PC-3 (cell line): Measurements from ENCODE around the gene PGAM1. TPM values are rescaled to one million over a fixed set of nuclear protein-coding genes. Genes with fewer than 3 reads are reported as not detected.
A peak's percentile ranks its signal among the peaks of the same experiment; 100 is the strongest.

Experiments
- ATAC-seq: fragments of 200-7000 bp; cut with Tn5 transposase; 2 replicates; pipeline ENCODE4 v1.9.1; 2020; ENCODE audit warnings: mild to moderate bottlenecking, moderate library complexity
- BruUV-seq: library from RNA; stranded (reverse); fragments of 400-500 nt; replicated peaks from 2 replicates; lab custom pipeline; 2021; lab: Mats Ljungman, UMichigan
- CTCF ChIA-PET: fragments of 300-600 bp; sonication (Branson Sonifier 250); formaldehyde crosslinking; loops from one replicate; lab custom pipeline; 2022; ENCODE audit warnings: antibody characterized with exemption; lab: Charles Lee
- POLR2A ChIA-PET: fragments of 300-600 bp; sonication (Branson Sonifier 250); formaldehyde crosslinking; loops from one replicate; lab custom pipeline; 2022; ENCODE audit warnings: antibody characterized with exemption; ENCODE audit not compliant: unreplicated experiment; lab: Charles Lee
- DNase-seq: peaks from one replicate; pipeline ENCODE4 v3.0.0-alpha.2; 2015
- H2AFZ ChIP-seq: fragments of 300-600 bp; sonication (generic); 2 replicates; pipeline ENCODE4 v1.6.0; 2016; ENCODE audit warnings: antibody characterized with exemption, low read length
- H3F3A ChIP-seq: fragments of 300-600 bp; sonication (generic); one replicate; pipeline ENCODE4 v1.6.0; 2017; ENCODE audit warnings: antibody characterized with exemption, low read length, control low read depth, mild to moderate bottlenecking; ENCODE audit not compliant: unreplicated experiment
- H3K27ac ChIP-seq: fragments of 300-600 bp; sonication (generic); 2 replicates; pipeline ENCODE4 v1.5.1; 2016; ENCODE audit warnings: mild to moderate bottlenecking, low read length
- H3K27me3 ChIP-seq: fragments of 300-600 bp; sonication (generic); 2 replicates; pipeline ENCODE4 v1.6.1; 2016; ENCODE audit warnings: low read length, mixed read lengths
- H3K36me3 ChIP-seq: fragments of 300-600 bp; sonication (generic); 2 replicates; pipeline ENCODE4 v1.6.1; 2016; ENCODE audit warnings: low read depth, mixed run types, low read length, mixed read lengths
- H3K4me1 ChIP-seq: fragments of 300-600 bp; sonication (generic); 2 replicates; pipeline ENCODE4 v1.5.1; 2016; ENCODE audit warnings: low read length; ENCODE audit not compliant: insufficient read depth
- H3K4me2 ChIP-seq: fragments of 300-600 bp; sonication (generic); 2 replicates; pipeline ENCODE4 v1.6.0; 2016; ENCODE audit warnings: low read length
- H3K4me3 ChIP-seq: fragments of 300-600 bp; sonication (generic); 2 replicates; pipeline ENCODE4 v1.5.1; 2016; ENCODE audit warnings: mild to moderate bottlenecking, low read length, mixed read lengths
- H3K79me2 ChIP-seq: fragments of 300-600 bp; sonication (generic); 2 replicates; pipeline ENCODE4 v1.6.1; 2017; ENCODE audit warnings: low read length, mixed read lengths
- H3K9ac ChIP-seq: fragments of 300-600 bp; sonication (generic); 2 replicates; pipeline ENCODE4 v1.6.0; 2016; ENCODE audit warnings: mild to moderate bottlenecking, low read length
- H3K9me2 ChIP-seq: fragments of 300-600 bp; sonication (generic); replicated peaks from 2 replicates; pipeline ENCODE4 v1.6.1; 2016; ENCODE audit warnings: mixed run types, low read length, mixed read lengths
- H3K9me3 ChIP-seq: fragments of 300-600 bp; sonication (generic); 2 replicates; pipeline ENCODE4 v1.6.1; 2016; ENCODE audit warnings: low read length, mixed read lengths
- H4K20me1 ChIP-seq: fragments of 300-600 bp; sonication (generic); 2 replicates; pipeline ENCODE4 v1.6.1; 2016; ENCODE audit warnings: low read length, mixed read lengths
- EZH2 ChIP-seq: fragments of 300-600 bp; sonication (generic); IDR thresholded peaks from one replicate; pipeline ENCODE4 v1.6.1; 2017; ENCODE audit warnings: antibody characterized with exemption, mild to moderate bottlenecking, low read length; ENCODE audit not compliant: unreplicated experiment
- EZH2phosphoT487 ChIP-seq: fragments of 300-600 bp; sonication (generic); IDR thresholded peaks from 2 replicates; pipeline ENCODE4 v1.6.1; 2018; ENCODE audit warnings: mild to moderate bottlenecking, antibody characterized with exemption, low read length, borderline replicate concordance
- intact Hi-C: fragments of 100-400 bp; cut with micrococcal nuclease; formaldehyde crosslinking; loops from 2 replicates; pipeline ENCODE4 v1.9.0; 2023
- total RNA-seq: library from RNA; depleted of rRNA; stranded (reverse); fragments of >200 nt; gene quantifications from 2 replicates; pipeline ENCODE4 v1.2.3, GENCODE V29; 2014
- TF ChIP-seq, protein P1 (sequence below): fragments of 300-600 bp; sonication (generic); conservative IDR thresholded peaks from 2 replicates; pipeline ENCODE4 v1.5.1; 2017; ENCODE audit warnings: antibody characterized with exemption, low read depth, mild to moderate bottlenecking, low read length

Gene PGAM1
- total RNA-seq, 1 experiment from 2014 or later = 661 TPM

DNA sequence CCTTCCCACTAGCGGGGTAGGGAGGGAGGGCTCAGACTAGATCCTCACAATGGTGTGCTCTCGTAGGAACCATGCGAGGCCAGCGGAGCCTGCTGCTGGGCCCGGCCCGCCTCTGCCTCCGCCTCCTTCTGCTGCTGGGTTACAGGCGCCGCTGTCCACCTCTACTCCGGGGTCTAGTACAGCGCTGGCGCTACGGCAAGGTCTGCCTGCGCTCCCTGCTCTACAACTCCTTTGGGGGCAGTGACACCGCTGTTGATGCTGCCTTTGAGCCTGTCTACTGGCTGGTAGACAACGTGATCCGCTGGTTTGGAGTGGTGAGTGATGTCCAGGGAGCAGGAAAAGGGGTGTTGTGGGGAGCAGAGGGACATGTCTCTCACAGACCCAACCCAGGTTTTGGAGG is 25.6 kb downstream of the PGAM1 start:
- peaks cover 36% of the 10 kb centered on the region for H3K79me2 ChIP-seq
- H3K9me3 ChIP-seq = no peaks in the 10 kb centered on the region
- H3K4me1 ChIP-seq = peaks cover 14% of the 10 kb centered on the region
- H3K4me2 ChIP-seq = no peak overlapping the region
- H2AFZ ChIP-seq = no peak overlapping the region
- H3K27ac ChIP-seq = no peak overlapping the region
- DNase-seq = no peak
- intact Hi-C loops = no loop called here
- H3K9me2 ChIP-seq = no peaks in the 10 kb centered on the region
- no peak overlapping the region for H3K9ac ChIP-seq
- TF ChIP-seq, protein P1, sequence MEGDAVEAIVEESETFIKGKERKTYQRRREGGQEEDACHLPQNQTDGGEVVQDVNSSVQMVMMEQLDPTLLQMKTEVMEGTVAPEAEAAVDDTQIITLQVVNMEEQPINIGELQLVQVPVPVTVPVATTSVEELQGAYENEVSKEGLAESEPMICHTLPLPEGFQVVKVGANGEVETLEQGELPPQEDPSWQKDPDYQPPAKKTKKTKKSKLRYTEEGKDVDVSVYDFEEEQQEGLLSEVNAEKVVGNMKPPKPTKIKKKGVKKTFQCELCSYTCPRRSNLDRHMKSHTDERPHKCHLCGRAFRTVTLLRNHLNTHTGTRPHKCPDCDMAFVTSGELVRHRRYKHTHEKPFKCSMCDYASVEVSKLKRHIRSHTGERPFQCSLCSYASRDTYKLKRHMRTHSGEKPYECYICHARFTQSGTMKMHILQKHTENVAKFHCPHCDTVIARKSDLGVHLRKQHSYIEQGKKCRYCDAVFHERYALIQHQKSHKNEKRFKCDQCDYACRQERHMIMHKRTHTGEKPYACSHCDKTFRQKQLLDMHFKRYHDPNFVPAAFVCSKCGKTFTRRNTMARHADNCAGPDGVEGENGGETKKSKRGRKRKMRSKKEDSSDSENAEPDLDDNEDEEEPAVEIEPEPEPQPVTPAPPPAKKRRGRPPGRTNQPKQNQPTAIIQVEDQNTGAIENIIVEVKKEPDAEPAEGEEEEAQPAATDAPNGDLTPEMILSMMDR = no peak
- TF ChIP-seq EZH2phosphoT487 = no peak
- no peak for TF ChIP-seq EZH2
- H3F3A ChIP-seq = no peaks in the 10 kb centered on the region
- H3K36me3 ChIP-seq = peaks cover 17% of the 10 kb centered on the region; the same call in 1 of the 2 replicates
- no peaks in the 10 kb centered on the region for H4K20me1 ChIP-seq
- BruUV-seq = no TSS peak
- no peak for ATAC-seq
- POLR2A ChIA-PET = no interaction called here
- CTCF ChIA-PET = no interaction called here
- no peak overlapping the region for H3K4me3 ChIP-seq
- no peaks in the 10 kb centered on the region for H3K27me3 ChIP-seq

DNA sequence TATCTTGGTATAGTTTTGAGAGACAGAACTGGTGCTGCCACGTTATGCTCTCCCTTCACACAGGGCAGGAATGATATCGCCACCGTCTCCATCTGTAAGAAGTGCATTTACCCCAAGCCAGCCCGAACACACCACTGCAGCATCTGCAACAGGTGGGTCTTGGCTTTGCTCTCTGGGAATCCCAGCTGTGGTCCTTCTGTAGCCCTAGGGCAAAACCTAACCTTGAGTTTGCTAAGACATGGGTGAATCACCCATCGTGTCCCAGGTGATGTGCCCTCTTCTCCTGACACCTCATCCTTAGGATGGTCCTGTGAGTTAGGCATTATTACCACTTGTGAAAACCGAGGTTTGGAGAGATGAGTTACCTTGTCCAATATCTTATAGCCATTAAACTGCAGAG is 26.4 kb downstream of the PGAM1 start:
- ATAC-seq (no peak), DNase-seq (no peak)
- Histone ChIP-seq H3K79me2 (peaks cover 28% of the 10 kb centered on the region), H3F3A (no peaks in the 10 kb centered on the region), H3K9ac (no peak overlapping the region), H3K36me3 (peaks cover 18% of the 10 kb centered on the region; the same call in 1 of the 2 replicates), H3K4me2 (no peak overlapping the region), H3K9me2 (no peaks in the 10 kb centered on the region), H3K27me3 (no peaks in the 10 kb centered on the region), H3K27ac (no peak overlapping the region), H3K4me1 (peaks cover 8% of the 10 kb centered on the region; the same call in 1 of the 2 replicates), H3K4me3 (no peak overlapping the region), H3K9me3 (no peaks in the 10 kb centered on the region), H2AFZ (no peak overlapping the region), H4K20me1 (no peaks in the 10 kb centered on the region)
- intact Hi-C loops = no loop called here
- no peak for TF ChIP-seq EZH2phosphoT487
- TF ChIP-seq, protein P1 = no peak
- TF ChIP-seq EZH2 = no peak
- BruUV-seq = no TSS peak
- CTCF ChIA-PET = no interaction called here
- POLR2A ChIA-PET = no interaction called here

DNA sequence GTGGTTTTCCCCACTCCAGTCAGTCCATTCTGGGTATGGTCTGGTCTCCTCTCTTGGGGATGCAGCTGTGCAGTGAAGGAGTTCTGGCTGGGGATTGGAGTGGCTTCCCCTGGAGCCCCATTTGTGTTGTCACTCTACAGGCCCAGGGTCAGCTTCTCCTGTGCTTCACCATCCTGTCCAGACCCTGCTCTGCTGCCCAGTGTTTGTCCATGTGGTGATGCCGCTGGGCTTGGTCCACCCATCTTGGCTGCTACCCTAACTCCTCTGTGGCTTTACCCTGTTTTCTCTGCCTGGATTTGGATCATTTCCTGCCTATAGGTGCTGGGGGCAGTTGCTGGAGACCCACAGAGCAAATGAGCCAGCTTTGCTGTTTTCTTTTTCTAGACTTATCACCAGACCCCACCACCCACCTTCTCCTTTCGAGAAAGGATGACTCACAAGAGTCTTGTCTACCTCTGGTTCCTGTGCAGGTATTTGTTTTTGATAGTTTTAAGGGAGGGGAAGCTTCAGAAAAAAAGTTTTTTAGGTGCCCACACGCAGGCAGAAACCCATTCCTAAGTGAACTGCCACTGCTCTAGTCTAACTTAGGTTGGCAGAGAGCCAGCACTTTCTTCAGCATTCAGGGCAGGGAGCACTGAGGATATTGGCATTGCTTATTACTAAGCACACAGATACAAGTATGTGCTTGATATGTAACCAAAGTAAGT is 28.5 kb downstream of the PGAM1 start:
- no peaks in the 10 kb centered on the region for H3F3A ChIP-seq
- CTCF ChIA-PET = interaction anchor here (0.5 kb wide), 1 partner anchor 158 kb away, joined by 4 read pairs; no protein-coding TSS in a partner anchor
- H3K9ac ChIP-seq = no peak overlapping the region
- H3K36me3 ChIP-seq = peaks cover 28% of the 10 kb centered on the region; the same call in 1 of the 2 replicates
- no peak overlapping the region for H2AFZ ChIP-seq
- no peaks in the 10 kb centered on the region for H3K4me1 ChIP-seq
- POLR2A ChIA-PET = no interaction called here
- no peaks in the 10 kb centered on the region for H4K20me1 ChIP-seq
- peak; percentile 29 for ATAC-seq
- TF ChIP-seq EZH2phosphoT487 = no peak
- no peak for TF ChIP-seq EZH2
- TF ChIP-seq, protein P1 = no peak
- no peaks in the 10 kb centered on the region for H3K9me2 ChIP-seq
- DNase-seq = no peak
- no peak overlapping the region for H3K27ac ChIP-seq
- peaks cover 9% of the 10 kb centered on the region; the same call in 1 of the 2 replicates for H3K79me2 ChIP-seq
- H3K4me3 ChIP-seq = no peak overlapping the region
- H3K4me2 ChIP-seq = no peak overlapping the region
- no TSS peak for BruUV-seq
- no peaks in the 10 kb centered on the region for H3K27me3 ChIP-seq
- H3K9me3 ChIP-seq = no peaks in the 10 kb centered on the region
- intact Hi-C loops = no loop called here
